Body of pancreas (tissue), 4 donors: ENCODE measurements around the gene ADAMTS6.

Source experiments
- POLR2A ChIP-seq, 3 donors: fragments of 450-650 bp; IDR thresholded peaks; one replicate each; pipeline ENCODE4 v1.6.1; 2016; ENCODE audit warnings: antibody characterized with exemption in 3 of 3, mild to moderate bottlenecking in 2 of 3
- TF ChIP-seq, protein P1 (sequence below), 7 experiments: fragments of 450-650 bp in 4 of 7; fragments of 200-600 bp in 3 of 7; sonication (generic) in 3 of 7; IDR thresholded peaks; one replicate each; pipeline ENCODE4 v1.5.1; 2016 to 2019; ENCODE audit warnings: antibody characterized with exemption in 7 of 7

GRCh38 chr5:65412842-65413241 lies 68.9 kb downstream of the ADAMTS6 start:
- no peak for TF ChIP-seq POLR2A (IDR thresholded peaks at IDR 0.05)
- TF ChIP-seq, protein P1, sequence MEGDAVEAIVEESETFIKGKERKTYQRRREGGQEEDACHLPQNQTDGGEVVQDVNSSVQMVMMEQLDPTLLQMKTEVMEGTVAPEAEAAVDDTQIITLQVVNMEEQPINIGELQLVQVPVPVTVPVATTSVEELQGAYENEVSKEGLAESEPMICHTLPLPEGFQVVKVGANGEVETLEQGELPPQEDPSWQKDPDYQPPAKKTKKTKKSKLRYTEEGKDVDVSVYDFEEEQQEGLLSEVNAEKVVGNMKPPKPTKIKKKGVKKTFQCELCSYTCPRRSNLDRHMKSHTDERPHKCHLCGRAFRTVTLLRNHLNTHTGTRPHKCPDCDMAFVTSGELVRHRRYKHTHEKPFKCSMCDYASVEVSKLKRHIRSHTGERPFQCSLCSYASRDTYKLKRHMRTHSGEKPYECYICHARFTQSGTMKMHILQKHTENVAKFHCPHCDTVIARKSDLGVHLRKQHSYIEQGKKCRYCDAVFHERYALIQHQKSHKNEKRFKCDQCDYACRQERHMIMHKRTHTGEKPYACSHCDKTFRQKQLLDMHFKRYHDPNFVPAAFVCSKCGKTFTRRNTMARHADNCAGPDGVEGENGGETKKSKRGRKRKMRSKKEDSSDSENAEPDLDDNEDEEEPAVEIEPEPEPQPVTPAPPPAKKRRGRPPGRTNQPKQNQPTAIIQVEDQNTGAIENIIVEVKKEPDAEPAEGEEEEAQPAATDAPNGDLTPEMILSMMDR (IDR thresholded peaks at IDR 0.05): no peak
